Activated CD8-positive, alpha-beta memory T cell treated with anti-CD3 and anti-CD28 coated beads, Interleukin-2, amount 50 U/mL, for 4 hours (primary cell): Measurements from ENCODE around the gene STAMBPL1.
"Not testable (repeated sequence)": the region's sequence is repeated elsewhere in the genome, so short reads cannot be mapped to it uniquely, and the experiment has no call there.

Experiments used
- DNase-seq: peaks from one replicate; pipeline ENCODE4 v3.0.0-alpha.2; 2020

STAMBPL1 gene

DNA sequence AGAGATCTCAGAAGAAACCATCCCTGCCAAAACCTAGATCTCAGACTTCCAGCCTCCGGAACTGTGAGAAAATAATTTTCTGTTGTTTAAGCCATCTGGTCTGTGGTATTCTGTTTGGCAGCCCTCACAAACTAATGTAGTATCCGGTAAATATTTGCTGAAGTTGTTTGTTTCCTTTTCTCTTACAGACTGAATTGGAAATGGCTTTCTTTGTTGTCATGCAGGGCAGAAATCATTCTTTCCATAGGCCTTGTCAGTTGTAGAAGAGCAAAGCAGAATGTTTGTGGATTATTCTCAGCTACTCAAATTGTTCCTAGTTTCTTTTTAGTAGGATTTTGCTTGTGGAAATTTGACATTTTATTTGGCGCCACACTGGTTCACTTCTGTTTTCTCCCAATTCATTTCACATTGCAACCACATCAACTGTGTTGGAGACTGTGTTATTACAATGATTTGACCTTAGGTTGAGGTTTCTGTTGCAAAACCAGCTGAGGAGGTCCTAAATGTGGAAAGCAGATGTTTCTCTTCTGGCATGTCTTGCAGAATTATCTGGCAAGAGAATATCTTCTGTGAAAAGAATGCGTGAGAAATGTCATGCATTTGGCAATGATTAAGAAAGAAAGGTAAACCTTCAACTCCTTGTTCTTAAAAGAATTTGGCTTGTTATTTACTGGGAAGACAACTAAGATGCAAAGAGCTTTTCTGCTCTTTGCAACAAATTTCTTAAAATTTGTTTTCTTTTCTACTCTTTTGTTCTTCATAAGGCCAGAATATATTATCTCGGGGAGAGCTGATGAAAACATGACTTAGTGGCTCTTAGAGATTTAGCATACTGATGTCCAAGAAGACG, 46.7 kb downstream of the STAMBPL1 start:
- DNase-seq, result no peak

DNA sequence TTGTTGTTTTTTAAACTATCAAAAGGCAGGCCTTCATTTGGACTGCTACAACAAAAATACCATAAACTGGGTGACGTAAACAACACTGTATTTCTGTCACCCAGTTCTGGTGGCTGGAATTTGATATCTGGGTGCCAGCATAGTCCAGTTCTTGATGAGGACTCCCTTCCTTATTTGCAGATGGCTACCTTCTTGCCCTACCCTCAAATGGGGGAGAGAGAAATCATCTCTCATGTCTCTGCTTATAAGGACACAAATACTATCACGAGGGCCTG, 47.3 kb downstream of the STAMBPL1 start:
- no peak for DNase-seq

DNA sequence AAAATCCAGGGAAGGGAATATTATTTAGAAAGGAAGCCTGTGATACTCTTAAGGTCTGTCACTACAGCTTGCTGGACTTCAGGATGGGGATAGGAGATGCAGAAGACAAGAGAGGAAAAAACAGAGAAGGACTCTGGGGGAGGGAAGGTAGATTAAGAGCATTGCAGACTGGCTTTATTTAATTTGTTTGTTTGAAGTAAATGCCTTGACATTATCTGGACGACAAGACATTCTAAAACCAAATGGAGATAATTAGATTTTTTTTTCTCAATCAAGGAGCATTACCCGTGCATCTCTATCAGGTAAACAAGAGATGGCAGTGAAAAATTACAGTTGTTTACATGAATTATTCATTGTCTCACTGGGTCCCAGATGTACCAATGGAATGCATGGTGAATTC, 48.2 kb downstream of the STAMBPL1 start:
- no peak for DNase-seq

DNA sequence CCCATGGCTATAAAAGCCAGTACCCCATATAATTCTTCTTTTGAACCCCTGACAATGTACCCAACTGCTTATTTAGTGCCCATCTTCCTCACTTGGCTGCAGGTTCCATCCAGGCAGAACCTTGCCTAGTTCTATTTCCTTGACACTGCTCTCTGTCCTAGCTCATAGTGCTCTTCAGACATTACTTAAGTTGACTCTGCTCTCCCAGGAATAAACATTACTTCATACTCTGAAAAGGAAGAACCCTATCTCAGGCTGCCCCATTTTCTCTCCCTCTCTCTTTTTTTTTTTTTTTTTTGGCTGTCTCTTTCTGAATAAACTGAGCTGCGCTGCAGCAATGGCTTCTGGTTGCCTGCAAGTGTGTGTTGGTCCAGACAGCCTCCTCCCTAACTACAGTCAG, 51.5 kb downstream of the STAMBPL1 start:
- no peak for DNase-seq

DNA sequence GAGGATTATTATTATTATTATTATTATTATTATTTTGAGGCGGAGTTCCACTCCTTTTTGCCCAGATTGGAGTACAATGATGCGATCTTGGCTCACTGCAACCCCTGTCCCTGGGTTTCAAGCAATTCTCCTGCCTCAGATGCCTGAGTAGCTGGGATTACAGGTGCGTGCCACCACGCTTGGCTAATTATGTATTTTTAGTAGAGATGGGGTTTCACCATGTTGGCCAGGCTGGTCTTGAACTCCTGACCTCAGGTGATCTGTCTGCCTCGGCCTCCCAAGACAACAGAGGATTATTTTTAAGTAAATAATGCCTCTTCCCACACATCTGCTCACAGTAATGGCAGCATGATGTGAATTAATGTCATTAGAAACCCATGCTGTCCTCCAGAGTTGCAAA, 52.0 kb downstream of the STAMBPL1 start:
- DNase-seq, result not testable (repeated sequence)

DNA sequence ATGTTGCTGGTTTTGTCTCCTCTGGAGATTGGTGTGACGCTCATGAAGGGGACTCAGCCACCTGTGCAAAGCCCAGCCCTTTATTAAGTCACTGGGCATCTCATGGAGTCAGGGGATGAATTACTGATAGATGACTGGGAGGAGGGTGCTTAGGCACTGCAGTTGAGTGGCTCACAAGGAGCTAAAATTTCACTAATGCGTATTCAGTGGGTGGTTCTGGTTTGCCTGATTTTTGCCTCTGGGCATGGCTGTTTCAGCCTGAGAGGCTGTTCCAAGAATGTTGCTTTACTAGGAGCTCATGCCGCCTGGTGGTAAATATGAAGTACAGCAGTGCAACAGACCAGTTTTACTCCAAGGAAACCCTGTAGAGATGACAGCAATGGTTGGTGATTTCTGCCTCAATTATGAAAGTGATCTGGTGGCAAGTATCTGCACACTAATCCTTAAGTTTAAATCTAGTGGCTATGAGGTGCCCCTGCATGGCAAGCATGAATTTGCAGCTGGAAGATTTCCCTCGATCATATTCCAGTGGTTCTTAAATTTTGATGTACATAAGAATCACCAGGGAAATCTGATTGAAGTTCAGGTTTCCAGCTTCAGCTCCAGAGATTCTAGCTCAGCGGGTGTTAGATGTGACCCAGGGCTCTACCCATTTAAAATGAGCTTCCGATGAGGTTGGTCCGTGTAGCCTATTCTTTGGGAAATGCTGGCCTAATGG, 52.7 kb downstream of the STAMBPL1 start:
- DNase-seq, result peak; percentile 18

DNA sequence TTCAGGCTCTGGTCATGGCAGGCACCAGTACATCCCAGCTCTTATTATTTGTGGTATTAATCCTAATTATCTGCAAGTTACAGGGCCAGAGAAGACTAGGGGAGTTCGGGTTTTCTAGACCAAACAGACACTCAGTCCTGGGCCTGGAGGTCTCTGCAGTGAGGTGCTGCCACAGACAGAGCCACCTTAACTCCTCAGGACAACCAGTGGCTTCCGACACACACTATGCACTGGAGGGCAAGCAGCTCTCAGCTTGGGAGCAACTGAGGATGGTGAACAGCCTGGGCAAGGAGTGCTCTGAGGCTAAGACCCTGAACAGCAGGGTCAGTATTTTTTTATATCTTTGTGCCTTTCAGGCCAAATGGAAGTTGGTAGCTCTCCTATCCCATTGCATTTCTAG, 53.5 kb downstream of the STAMBPL1 start:
- DNase-seq, result no peak

DNA sequence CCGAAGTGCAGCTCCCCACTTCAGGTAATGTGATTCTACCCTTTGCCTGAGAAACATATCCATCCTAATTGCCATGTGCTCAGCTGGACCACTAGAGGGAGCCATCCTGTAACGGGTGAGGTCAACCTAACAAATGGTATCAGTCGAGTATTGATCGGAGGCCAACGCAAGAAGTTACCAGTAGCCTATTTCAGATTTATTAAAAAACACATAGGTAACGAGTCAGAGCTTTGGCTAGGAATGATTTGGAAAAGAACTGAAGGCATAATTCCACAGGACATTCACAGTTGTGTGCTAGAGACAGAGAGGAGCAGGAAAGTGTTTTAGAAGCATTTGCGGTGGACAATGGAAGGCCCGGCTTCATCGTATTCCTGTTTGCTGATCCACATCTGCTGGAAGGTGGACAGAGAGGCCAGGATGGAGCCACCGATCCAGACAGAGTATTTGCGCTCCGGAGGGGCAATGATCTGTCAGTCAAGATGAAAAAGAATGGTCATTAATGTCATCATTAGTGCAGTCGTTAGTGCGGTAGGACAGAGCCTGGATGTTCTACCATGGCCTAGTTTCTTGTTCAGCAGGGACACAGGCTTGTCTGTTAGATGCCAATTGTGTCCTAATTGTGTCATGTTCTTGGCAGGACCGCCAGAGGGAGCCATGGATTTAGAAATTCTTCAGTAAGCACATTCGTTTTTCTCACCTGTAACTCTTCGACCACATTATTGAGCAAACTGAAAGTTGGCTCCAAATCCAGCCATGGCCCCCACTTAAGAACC, 55.0 kb downstream of the STAMBPL1 start:
- DNase-seq, result peak; percentile 74

DNA sequence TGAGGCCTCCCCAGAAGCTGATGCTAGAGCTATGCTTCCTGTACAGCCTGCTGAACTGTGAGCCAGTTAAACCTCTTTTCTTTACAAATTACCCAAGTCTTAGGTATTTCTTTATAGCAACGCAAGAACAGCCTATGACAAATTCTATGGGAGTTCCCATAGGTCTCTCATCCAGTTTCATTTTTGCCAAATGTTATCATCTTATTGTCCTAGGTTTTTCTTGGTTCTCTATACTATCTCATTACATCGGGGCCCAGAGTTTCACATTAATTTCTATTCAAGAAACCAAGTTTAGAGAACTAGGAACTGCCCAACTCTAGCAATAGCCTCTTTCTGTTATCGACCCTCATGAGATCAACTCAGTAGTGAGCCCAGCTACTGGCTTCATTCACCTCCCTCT, 56.6 kb downstream of the STAMBPL1 start:
- DNase-seq, result no peak

DNA sequence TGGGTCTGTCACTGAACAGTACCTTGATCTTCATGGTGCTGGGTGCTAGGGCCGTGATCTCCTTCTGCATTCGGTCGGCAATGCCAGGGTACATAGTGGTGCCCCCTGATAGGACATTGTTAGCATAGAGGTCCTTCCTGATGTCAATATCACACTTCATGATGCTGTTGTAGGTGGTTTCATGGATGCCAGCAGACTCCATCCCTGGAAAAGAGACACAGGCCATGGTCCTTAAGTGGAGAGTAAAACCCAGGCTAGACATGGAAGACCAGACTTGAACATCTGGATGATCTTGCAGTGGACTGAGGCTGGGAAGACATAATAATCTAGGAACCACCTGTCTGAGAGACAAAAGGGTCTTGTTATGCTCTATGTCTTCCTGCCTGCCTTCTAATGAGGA, 58.0 kb downstream of the STAMBPL1 start:
- no peak for DNase-seq

DNA sequence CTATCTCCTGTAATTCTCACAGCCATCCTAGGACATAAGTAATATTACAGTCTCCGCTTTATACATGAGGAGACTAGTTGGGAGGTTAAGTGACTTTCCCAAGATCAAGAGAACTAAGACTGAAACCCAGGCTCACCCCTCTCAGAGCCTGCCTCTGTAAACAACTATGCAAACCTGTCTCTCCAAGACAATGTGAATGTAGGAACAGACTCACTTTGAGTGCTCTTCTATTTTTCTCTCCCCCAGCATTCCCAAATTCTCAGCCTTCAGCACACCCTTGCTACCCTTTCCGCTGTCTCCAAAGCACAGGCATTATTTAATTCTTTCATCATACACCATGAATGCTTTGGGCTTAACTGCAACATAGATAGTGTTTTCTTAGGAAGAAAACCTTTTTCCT, 58.9 kb downstream of the STAMBPL1 start:
- no peak for DNase-seq

DNA sequence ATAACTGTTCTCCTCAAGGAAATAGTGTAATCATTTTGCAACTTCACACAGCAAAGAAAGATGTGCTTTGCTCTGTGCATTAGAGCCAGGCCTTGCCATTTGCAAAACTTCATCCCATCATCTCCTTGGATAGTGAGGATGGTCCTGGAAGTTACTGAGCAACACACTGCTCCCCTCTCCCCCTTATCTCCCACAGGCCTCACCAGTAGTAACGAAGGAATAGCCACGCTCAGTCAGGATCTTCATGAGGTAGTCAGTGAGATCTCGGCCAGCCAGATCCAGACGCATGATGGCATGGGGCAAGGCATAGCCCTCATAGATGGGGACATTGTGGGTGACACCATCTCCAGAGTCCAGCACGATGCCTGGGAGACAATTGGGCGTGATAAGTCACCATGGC, 61.0 kb downstream of the STAMBPL1 start:
- no peak for DNase-seq

DNA sequence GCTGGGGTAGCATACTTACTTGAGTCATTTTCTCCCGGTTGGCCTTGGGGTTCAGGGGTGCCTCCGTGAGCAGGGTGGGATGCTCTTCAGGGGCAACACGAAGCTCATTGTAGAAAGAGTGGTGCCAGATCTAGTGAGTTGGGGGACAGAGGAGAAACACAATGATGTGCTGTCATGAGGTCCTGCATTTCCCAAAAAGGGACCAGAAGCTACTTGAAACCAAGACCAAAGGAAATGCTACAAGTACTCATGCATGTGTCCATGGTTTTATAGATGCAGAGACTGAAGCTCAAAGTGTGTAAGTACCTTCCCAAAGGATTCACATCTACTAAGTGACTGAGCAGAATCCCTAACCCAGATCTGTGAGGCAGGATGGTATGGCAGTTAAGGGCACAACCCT, 63.7 kb downstream of the STAMBPL1 start:
- DNase-seq, result no peak

DNA sequence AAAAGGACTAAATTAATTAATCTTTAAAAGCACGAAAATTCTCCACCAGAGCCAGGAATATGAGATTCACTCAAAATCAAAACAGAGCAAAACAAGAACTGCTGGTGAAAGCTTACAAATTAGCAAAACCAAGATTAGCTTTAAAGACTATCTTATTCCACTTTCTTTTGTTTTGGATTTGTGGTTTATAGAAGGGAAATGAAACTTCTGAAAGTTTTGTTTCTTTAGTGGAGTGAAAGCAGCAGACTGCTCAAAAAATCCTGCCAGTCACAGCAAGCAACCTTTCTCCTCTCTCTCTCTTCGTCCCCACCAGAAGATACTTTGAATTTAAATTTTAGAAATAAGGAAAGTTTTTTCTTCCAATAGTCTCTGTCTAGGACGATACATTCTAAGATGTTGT, 64.8 kb downstream of the STAMBPL1 start:
- DNase-seq, result no peak

DNA sequence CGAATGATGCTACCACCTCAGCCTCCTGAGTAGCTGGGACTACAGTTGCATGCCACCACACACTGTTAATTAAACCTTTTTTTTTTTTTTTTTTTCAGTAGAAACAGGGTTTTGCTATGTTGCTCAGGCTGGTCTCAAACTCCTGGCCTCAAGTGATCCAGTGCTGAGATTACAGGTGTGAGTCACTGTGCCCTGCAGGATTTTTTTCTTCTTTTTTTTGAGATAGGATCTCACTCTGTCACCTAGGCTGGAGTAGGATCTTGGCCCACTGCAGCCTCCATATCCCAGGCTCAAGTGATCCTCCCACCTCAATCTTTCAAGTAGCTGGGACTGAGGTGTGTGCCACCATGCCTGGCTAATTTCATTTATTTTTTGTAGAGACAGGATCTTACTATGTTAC, 66.2 kb downstream of the STAMBPL1 start:
- DNase-seq, result no peak

DNA sequence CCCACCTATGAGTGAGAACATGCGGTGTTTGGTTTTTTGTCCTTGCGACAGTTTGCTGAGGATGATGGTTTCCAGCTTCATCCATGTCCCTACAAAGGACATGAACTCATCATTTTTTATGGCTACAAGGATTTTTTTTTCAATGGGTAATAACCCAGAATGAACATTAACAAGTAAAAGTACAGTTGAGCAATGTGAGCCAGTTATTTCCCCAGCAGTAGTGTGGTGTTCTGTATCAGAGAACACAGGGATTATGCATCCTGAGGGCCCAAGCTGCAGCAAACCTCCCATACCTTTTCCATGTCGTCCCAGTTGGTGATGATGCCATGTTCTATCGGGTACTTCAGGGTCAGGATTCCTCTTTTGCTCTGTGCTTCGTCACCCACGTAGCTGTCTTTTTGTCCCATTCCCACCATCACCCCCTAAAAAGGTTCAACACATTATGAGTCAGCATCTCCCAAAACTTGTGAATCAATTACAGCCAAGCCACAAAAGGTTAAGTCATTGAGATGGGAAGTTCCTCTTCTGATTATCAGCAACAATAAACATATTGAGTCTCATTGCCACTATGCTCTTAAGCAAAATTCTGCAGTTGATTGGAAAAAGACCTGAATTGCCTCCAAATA, 67.0 kb downstream of the STAMBPL1 start:
- DNase-seq, result no peak

DNA sequence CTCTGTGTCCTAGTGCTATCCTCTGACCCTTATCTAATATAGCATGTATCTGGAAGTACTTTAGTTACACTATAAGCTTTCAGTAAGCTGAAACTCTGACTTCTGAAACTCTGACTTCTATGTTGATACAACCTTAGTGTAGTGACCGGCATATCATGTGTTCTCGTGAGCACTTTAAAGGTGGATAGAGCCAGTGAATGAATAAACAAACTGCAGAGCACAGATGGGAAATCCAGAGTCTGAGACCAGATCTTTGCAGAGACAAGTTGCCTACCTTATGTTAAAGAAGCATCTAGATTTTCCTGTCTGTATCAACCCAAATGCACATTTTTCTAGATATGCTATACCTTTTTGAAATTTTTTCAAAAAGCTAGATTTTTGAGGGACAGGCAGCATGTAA, 69.0 kb downstream of the STAMBPL1 start:
- no peak for DNase-seq

DNA sequence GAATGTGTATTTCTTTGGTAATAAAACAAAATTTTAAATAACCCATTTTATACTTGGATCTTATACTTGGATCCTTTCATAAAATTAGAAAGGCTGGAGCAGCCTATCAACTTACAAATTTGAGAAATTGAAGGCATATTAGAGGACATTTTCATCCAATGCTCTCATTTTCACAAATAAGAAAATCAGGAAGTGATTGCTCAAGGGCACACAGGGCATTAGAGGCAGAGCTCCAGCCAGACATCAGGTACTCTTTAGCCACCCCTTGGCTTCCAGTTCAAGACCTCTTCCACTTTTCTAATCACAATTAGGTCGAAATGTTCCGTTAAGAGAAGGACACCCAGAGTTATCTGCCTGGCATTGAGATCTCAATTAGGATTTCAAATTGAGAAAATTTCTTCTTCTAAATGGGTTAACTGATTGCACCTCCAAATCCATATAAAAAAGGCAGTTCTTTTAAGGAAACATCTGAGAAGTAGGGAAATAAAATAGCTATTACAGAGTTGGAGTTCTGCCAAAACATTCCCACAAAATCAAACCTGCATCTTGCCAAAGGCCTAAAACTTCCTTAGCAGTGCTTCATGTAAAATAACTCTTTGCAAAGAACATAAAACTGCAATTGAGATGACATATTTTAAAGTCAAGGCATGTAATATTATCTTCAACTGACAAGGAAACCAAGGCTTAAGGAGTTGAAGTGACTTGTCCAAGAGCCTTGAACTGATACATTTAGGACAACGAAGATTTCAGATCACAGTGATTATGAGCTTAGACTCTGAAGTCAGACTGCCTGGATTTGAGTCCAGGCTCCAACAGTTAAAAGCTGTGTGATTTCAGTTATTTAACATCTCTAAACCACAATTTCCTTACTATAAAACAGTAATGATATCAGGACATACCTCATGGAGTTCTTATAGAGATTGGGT, 70.1 kb downstream of the STAMBPL1 start:
- DNase-seq, result no peak

DNA sequence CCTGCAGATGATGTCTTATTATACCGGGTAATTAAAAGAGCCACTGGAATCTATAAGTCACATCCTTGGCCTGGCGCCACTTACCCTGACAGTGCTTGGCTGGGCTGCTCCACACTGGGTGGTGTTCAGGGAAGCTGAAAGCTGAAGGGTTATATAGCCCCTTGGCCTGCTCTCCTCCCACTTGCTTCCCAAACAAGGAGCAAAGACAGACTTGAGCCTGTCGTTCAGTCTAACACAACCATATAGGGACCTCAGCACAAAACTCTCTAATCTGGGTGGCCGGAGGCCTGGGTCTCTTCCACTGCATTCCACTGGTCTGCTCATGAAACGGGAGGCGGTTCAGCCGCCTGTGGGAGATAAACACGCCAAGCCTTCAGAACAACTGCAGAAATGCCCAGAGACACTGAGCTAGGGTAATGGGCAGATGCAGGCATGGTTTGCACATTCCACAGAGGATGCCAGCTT, 72.6 kb downstream of the STAMBPL1 start, which contains the start of gene ACTA2:
TSS of gene ACTA2 (minus strand) at position 127 of the 465 bp plus-strand sequence. CDS start 3,843 bp downstream, outside the sequence.
- no peak for DNase-seq

DNA sequence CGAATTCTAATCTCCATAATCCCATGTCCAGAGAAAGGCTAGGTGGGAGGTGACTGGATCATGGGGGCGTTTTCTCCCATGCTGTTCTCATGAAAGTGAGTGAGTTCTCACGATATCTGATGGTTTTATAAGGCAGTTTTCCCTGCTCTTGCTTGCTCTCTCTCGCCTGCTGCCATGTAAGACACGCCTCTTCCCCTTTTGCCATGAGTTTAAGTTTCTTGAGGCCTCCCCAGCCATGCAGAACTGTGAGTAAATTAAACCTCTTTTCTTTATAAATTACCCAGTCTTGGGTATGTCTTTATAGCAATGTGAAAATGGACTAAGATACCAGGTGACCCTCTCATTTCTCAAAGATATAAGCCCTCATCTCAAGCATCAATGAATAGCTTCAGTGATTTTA, 73.6 kb downstream of the STAMBPL1 start:
- DNase-seq, result no peak

DNA sequence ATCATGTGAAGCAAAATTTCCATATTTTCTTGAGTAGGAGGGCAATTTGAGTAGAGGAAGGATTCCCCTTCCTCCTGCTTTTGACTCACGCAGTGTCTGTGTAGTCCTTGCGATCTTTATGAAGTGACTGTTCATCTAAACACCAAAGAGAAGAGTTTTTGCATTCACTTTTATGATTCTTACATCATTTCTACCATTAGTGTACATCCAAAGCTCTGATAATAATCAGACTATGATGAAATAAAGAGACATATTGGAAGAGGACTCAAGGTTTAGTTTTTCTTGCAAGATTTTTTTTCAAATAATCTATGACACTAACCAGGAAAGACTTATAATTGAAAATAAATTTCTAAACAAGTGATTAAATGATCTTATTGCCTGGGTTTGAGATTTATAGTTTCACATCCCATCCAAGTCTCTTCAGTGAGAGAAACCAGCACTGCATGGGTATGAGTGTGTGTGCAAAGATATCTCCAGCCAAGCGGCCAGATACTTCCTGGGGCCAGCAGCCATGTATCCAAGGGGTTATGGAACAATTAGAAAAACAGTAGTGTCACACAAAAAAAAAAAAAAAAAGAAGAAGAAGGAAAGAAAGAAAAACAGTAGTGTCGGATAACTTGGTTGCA, 74.5 kb downstream of the STAMBPL1 start:
- DNase-seq, result no peak

DNA sequence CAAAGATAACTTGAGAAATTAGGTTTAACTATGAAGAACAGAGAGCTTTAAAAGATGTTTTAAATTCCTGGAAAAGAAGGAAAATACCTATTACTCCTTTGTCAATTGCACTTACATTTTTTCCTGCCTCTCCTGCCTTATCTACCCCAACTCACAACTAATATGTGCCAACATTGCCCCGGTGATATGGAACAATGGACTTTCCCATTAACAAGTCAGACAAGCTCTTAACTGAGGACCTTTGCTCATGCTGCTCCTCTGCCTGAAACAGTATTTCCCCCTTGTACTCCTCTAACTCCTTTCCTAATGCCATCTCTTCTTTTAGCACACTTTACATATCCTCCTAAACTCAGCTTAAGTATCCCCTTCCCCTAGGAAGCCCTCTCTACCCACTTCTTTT, 77.3 kb downstream of the STAMBPL1 start:
- no peak for DNase-seq
